ENCODE data around the gene SETD7. TPM values are rescaled to one million over a fixed set of nuclear protein-coding genes. Genes with fewer than 3 reads are reported as not detected.
A peak's percentile ranks its signal among the peaks of the same experiment; 100 is the strongest.
"Not testable (repeated sequence)": the region's sequence is repeated elsewhere in the genome, so short reads cannot be mapped to it uniquely, and the experiment has no call there.

The SETD7 gene
- total RNA-seq, 1 donor from 2014 or later = 44.9 TPM

GRCh38 chr4:139470997-139471665 is 84.9 kb downstream of the SETD7 start:
- no peaks in the 10 kb centered on the region for H3K4me1 ChIP-seq
- intact Hi-C loops (cut with DNase I) = no loop called here
- DNase-seq (no peak), ATAC-seq (peak; percentile 96)
- no peak for TF ChIP-seq CTCF (IDR thresholded peaks at IDR 0.05)
- no peaks in the 10 kb centered on the region for H3K27me3 ChIP-seq
- H3K36me3 ChIP-seq = peaks cover 13% of the 10 kb centered on the region
- no peak overlapping the region for H3K4me3 ChIP-seq
- H3K27ac ChIP-seq = no peak overlapping the region
- peaks cover 6% of the 10 kb centered on the region for H3K9me3 ChIP-seq

- no peaks in the 10 kb centered on the region for H3K4me1 ChIP-seq
- H3K27ac ChIP-seq = no peak overlapping the region
- H3K4me3 ChIP-seq = no peak overlapping the region
- peak; percentile 19 for ATAC-seq
- peaks cover 6% of the 10 kb centered on the region for H3K9me3 ChIP-seq
- H3K27me3 ChIP-seq = no peaks in the 10 kb centered on the region
- H3K36me3 ChIP-seq = peaks cover 13% of the 10 kb centered on the region
- no peak for DNase-seq
- no peak for TF ChIP-seq CTCF (IDR thresholded peaks at IDR 0.05)
- intact Hi-C loops (cut with DNase I) = no loop called here
These were observed 85.7 kb downstream of the SETD7 start for GRCh38 chr4:139470295-139470694.

- no peak for DNase-seq
- Histone ChIP-seq H3K4me3 (no peak overlapping the region), H3K4me1 (no peaks in the 10 kb centered on the region), H3K27ac (no peak overlapping the region), H3K36me3 (peaks cover 13% of the 10 kb centered on the region), H3K27me3 (no peaks in the 10 kb centered on the region), H3K9me3 (peaks cover 6% of the 10 kb centered on the region)
- no peak for TF ChIP-seq CTCF (IDR thresholded peaks at IDR 0.05)
- intact Hi-C loops (cut with DNase I) = no loop called here
- ATAC-seq = peak; percentile 21
These were observed 86.2 kb downstream of the SETD7 start for GRCh38 chr4:139469869-139470268.

GRCh38 chr4:139469216-139469615 is 86.8 kb downstream of the SETD7 start:
- Histone ChIP-seq H3K27ac (no peak overlapping the region), H3K4me3 (no peak overlapping the region), H3K36me3 (peaks cover 13% of the 10 kb centered on the region), H3K9me3 (peaks cover 6% of the 10 kb centered on the region), H3K4me1 (no peaks in the 10 kb centered on the region), H3K27me3 (no peaks in the 10 kb centered on the region)
- DNase-seq (no peak), ATAC-seq (no peak)
- no peak for TF ChIP-seq CTCF (IDR thresholded peaks at IDR 0.05)
- intact Hi-C loops (cut with DNase I) = no loop called here

- H3K36me3 ChIP-seq; ATAC-seq; H3K27ac ChIP-seq; H3K4me3 ChIP-seq; H3K4me1 ChIP-seq; H3K27me3 ChIP-seq; DNase-seq; H3K9me3 ChIP-seq; intact Hi-C loops (cut with DNase I): not testable (repeated sequence)
These were observed 87.3 kb downstream of the SETD7 start for GRCh38 chr4:139468756-139469155.

- H3K9me3 ChIP-seq = peaks cover 6% of the 10 kb centered on the region
- no peaks in the 10 kb centered on the region for H3K4me1 ChIP-seq
- ATAC-seq (no peak), DNase-seq (no peak)
- intact Hi-C loops (cut with DNase I) = no loop called here
- H3K27me3 ChIP-seq = no peaks in the 10 kb centered on the region
- H3K36me3 ChIP-seq = no peaks in the 10 kb centered on the region
- no peak for TF ChIP-seq CTCF (IDR thresholded peaks at IDR 0.05)
- H3K4me3 ChIP-seq = no peak overlapping the region
- H3K27ac ChIP-seq = no peak overlapping the region
These were observed 90.1 kb downstream of the SETD7 start for GRCh38 chr4:139465922-139466321.

- H3K27ac ChIP-seq; H3K4me3 ChIP-seq; H3K27me3 ChIP-seq; H3K4me1 ChIP-seq; ATAC-seq; H3K36me3 ChIP-seq; H3K9me3 ChIP-seq; intact Hi-C loops (cut with DNase I); DNase-seq: not testable (repeated sequence)
These were observed 91.5 kb downstream of the SETD7 start for GRCh38 chr4:139464512-139464911.
